SH-SY5Y (cell line): Measurements from ENCODE around the gene FRMD4A.
A peak's percentile ranks its signal among the peaks of the same experiment; 100 is the strongest.

Experiments used
- GATA2 ChIP-seq: IDR thresholded peaks from 2 replicates; pipeline ENCODE4 v1.6.1; 2011; ENCODE audit warnings: mild to moderate bottlenecking, low read depth, low read length
- GATA3 ChIP-seq: IDR thresholded peaks from 2 replicates; pipeline ENCODE4 v1.6.1; 2011; ENCODE audit warnings: low read depth, mild to moderate bottlenecking, low read length, moderate library complexity

FRMD4A gene

DNA sequence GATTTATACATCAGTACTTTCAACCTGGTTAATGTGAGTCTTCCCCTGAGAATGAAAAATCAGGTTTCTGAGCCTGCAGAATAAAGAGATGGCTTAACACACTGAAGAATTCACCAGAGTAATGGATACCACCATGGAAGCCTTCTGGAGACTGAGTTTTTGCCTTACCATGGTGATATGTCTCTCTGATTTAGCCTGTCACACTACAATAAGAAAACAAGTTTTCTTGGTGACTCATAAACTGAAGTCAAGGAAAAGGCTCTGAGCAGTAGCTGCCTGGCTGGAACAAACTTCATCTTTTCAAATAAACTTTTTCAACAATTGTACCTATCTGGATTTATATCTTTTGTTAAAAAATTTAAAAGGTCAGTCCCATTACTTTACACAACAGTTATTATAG is 515.0 kb downstream of the FRMD4A start:
- TF ChIP-seq GATA2 (no peak), GATA3 (no peak)

DNA sequence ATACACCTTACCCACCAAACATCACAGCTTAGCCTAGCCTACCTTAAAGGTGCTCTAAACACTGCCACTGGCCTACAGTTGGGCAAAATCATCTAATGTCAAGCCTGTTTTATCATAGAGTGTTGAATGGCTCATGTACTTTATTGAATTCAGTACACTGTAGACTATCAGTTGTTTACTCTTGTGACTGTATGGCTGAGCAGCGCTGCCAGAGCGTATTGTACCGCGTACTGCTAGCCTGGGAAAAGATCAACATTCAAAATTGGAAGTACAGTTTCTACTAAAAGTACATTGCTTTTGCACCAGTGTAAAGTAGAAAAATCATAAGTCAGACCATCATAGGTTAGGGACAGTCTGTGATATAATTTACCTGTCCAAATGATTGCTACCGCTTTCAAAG is 517.2 kb downstream of the FRMD4A start:
- TF ChIP-seq GATA3 = no peak
- no peak for TF ChIP-seq GATA2

DNA sequence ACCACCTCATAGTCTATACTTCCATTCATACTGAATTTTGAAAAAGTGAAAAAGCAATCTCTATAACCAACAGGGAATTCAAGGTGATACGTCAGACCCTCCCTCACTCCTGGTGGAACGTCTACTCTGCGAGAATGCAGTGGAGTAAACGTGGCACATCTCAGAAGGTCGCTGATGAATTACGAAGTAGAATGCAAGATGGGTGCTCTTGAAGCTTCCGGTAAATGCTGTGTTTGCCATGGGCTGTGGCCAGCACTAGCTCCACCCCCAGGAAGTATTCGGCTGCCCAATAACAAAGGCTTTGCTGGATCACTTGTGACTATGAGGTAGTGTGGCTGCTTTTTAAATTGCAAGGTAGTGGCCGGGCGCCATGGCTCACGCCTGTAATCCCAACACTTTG is 517.9 kb downstream of the FRMD4A start:
- TF ChIP-seq GATA2 = no peak
- no peak for TF ChIP-seq GATA3

DNA sequence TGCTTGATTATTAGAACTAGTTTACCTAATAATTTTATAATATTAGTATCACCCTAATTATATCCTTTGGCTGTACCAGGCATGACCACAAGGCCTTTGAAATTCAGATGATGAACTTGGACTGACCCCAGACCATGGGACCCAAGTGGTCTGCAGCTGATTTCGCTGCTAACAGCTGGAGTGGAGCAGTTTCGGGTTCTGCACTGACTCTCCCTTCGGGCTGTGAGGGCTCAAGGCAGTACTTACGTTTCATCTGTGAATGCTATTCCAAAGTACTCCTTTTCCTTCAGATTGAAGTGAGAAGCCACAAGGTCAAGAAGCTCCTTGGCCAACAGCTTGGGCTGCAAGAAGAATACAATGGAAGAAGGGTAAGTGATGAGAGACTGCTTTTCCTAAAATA is 520.2 kb downstream of the FRMD4A start:
- TF ChIP-seq GATA2 (no peak), GATA3 (no peak)

DNA sequence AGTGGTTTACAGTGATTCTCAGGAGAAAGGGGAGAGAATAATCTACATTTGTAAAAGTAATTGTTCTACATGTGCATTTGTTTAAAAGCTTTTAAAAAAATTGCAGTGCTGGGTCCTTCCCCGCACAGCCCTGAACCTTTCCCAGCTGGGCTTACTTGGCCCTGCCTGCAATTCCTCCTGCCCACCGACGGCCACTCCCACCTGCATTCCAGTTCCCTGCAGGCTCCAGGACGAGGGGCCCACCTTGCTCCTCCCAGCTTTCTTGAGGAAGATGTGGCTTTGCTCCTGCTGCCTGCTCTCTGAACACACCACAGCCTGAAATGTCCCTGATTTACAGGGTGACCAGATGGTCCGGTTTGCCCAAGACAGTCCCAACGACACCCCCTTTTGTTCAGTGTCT is 521.3 kb downstream of the FRMD4A start:
- TF ChIP-seq GATA3 (no peak), GATA2 (no peak)

DNA sequence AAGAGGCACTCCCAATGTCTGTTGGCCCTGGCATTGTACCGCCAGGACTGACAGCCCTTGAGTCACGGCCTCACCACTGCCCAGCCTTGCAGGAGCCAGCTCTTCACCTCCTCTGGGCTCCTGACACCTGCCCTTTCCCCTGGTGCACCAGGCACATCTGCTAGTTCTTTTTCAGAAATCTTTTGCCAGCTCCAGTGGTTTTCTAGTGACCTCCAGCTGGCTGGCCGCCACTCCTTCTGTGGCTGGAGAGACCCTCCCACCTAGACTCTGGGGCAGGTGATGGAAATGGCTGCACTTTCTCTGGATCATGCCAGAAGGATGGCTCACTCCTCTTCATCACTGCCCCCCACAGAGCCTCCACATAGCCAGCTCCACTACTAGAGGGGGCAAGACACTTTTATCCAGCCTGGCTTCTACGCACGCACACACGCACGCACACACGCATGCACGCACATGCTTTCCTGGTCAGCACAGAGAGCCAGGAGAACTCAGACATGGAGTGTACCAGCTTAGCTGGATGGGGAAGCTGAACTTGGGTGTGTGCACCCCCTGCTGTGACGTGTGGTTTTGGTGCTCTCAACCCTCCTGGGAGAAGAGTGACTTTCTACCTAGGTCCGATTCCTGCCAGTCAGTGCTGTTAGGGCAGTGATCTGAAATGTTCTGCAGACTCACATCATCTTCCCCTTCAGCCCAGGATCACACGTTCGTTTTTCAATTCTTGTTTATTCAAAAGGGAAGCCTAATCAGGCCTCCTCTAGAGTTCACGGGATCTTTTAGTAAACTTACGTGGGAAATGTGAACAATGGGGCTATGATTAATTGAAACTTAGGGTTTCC is 522.0 kb downstream of the FRMD4A start:
- TF ChIP-seq GATA2 = no peak
- TF ChIP-seq GATA3 = no peak

DNA sequence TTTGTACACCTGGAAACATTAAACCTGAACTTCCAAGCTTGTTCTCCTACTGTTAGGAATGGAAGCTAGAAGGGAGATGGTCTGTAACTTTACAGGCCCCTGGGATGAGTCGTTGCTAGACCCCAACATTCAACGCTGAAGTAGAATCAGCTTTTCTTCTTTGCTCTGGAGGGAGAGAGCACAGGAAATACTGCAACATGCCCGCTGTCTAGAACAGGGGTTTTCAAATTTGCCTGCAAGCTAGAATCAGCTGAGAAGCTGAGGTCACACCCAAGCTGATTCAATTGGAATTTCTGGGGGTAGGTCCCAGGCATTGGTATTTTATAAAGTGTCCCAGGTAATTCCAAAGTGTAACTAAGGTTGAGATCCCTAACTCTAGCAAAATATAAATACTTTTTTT is 524.3 kb downstream of the FRMD4A start:
- TF ChIP-seq GATA3 = no peak

DNA sequence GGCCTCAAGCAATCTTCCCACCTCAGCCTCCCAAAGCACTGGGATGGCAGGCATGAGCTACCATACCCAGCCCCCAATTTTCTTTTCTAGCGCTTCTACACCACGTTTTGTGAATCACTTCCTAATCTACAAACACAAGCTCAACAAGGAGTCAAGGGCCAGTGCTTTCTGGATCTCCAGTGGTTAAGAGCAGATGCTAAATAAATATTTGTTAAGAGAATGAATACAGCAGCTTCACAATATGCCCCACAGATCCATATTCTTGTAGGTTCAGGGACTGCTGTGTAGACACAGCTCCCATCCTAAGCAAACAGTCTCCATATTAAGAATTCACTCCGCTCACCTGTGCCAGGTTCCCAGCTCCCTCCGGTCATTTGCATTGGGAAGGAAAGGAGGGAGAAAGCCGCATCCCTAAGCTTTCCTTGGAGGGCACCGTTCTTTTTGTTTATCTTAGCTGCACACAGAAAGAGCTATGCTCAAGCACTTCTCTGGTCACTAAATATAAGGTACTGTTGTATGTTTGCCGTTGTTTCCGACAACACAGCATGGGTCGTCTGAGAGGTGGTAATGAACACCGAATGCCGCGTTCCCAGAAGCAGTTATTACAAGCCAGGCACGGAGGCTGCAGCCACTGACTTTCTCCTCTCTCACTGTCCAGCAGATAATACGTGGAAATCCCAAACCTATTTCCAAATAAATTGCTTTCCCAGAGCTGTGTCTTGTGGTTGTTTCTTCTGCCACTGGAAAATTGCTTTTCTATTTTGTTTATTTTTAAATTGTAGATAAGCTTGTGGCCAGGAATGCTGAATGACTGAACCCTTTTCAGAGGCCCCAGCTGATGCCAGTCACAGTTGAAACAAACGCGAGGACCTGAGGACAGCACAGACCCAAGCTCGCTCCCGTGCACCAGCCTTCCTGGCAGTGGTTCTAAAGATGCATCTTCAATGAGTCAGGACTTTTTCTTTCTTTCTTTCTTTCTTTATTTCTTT is 526.9 kb downstream of the FRMD4A start:
- TF ChIP-seq GATA2 = no peak
- TF ChIP-seq GATA3 = no peak

DNA sequence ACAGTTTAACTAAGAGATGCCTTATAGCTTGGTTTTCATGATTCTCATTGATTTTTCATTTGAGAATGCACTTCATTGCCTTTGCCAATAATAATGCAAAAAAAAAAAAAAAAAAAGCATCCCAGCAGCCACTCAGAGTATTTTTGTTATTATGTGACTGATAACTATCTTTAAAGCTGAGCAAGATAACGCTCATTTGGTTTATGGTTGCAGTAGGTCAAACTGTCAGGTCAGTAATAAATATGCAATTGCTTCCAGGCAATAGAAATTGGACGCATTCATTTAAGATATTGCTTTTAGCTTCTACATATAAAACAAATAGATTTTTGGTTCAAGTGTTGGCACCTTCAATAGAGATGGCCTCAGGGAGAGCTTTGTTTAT is 528.8 kb downstream of the FRMD4A start:
- TF ChIP-seq GATA3 = peak; percentile 76
- peak; percentile 77 for TF ChIP-seq GATA2

DNA sequence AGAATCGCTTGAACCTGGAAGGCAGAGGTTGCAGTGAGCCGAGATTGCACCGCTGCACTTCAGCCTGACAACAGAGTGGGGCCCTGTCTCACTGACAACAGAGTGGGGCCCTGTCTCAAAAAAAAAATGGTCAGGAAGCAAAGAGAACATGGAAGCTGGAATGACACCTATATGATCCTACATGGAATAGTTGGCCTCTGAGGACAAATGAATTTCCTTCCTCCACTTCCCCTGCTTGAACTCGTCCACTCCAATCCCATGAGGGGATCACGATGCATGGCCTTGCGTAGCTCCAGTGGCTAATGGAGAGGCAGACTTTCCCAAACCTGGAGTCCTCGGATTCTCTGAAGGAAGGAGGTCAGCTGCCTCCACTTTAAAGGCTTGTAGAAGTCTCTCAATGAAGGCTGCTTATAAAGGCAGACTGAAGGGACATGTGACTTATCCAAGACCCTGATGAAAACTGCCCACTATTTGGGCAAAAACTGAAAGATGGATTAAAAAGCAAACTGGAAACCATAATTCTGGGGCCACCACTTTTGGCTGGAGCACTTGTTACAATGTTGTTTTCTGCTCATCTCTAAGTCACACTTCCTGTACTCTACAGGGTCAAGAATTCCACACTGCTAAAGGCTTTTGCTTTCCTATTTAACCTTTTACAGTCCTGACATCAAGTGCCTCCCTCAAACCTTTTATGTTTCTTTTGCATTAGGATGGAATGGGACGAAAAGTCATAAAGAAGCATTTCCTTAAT is 529.4 kb downstream of the FRMD4A start:
- no peak for TF ChIP-seq GATA2
- TF ChIP-seq GATA3 = no peak

DNA sequence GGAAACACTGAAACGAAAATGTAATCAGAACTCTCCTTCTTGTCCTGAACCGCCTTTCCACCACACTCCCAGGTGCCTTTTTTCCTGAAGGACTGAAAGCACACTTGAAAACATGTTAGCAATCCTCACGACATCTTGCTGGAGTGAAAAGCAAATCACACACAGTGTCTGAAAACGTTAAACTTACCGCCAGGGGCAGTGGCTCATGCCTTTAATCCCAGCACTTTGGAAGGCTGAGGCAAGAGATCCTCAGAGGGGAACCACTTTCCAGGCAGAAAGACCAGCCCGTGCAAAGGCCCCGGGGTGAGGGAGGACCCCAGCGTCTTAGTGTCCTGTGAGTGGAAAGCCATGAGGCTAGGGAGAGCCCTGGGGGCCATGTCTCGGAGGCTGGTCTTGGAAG is 533.6 kb downstream of the FRMD4A start:
- TF ChIP-seq GATA2 = no peak
- TF ChIP-seq GATA3 = no peak

DNA sequence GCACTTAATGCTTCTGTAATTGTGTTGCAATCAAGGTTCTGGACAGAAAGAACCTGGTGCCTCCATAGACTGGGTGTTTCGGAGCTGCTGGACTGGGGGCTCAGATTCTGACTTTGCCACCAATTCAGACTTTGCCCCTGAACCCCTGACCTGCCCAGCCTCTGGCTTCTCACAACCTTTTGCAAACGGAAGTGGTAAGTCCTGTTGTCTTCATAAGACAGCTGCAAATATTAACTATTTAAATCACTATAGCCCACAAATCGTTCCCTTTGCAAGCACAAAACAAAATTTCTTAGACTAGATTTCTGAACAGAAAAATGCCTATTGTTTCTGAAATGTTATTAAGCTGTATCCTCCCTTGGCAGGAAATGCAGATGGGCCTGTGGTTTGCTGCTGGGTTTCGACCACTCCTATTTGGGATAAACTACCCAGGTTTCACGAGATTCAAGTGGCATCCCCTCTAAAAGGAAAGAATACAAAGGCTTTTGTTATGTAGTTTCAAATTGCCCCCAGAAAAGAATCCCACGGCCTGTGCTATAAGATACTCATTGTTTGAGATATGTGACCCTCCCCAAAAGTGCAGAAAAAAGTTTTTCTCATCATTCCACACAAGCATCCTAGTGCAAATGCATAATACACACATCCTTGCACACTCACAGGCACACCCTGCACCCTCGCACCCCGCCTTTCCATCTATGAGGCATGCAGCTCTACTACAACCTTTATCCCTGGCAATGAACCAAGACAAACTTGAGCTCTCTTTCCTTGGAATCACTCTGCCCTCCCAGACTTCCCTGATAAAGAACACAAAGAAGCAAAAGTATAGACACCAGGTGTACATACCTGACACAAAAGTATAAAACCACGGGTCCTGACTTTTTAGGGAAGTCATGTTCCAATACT is 534.8 kb downstream of the FRMD4A start:
- TF ChIP-seq GATA2 (no peak), GATA3 (no peak)

DNA sequence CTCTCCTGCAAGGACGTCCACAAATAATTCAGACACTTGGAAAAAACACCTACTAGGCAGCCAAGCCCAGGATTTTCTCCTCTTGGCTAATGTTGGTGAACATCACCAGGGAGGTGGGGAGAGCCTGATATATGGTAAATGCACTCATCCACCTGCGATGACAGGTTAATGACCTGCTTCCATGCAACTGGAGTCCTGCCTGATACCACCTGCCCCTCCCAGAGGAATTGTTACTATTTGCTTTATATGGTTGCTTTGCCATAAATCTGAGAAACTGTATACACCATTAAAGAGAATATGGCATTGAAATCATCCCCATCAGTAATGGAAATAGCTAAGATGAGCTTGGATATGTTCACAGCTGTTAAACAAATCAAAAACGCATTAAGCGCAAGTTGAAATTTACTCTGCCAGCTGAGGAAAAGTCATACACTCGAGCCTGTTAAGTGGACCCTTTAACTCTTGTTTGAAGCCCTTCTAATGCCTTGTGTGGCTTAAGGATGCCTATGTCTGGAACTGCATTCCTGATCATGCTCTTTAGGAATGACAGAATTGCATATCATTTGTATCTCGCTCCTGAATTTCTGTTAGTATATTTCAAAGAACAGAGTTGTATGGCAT is 535.6 kb downstream of the FRMD4A start:
- TF ChIP-seq GATA3 = no peak
- TF ChIP-seq GATA2 = no peak
